Adrenal gland (tissue), 12 donors: Measurements from ENCODE around the gene STK24. TPM values are rescaled to one million over a fixed set of nuclear protein-coding genes. Genes with fewer than 3 reads are reported as not detected.
A peak's percentile ranks its signal among the peaks of the same experiment; 100 is the strongest.

Source experiments
- DNase-seq, 7 donors: peaks; one replicate each; pipeline ENCODE4 v3.0.0-alpha.2; 2019 to 2020
- H3K27ac ChIP-seq, 5 donors: fragments of 200-600 bp; sonication (generic) in 4 of 5; 1 replicate in 3 of 5; 2 replicates in 2 of 5; pipeline versions ENCODE4 v1.5.1 to v1.8.0; 2016 to 2020; ENCODE audit warnings: mild to moderate bottlenecking in 1 of 5
- H3K27me3 ChIP-seq: fragments of 200-600 bp; 2 replicates; pipeline ENCODE4 v1.8.0; 2021
- H3K36me3 ChIP-seq, 2 donors: fragments of 200-600 bp; replicated peaks in 1 of 2; 1 replicate in 1 of 2; 2 replicates in 1 of 2; pipeline versions ENCODE4 v1.5.1 to v1.8.0; 2018 to 2022
- H3K4me1 ChIP-seq, 2 donors: fragments of 200-600 bp; replicated peaks in 1 of 2; 1 replicate in 1 of 2; 2 replicates in 1 of 2; pipeline versions ENCODE4 v1.5.1 to v1.8.0; 2018 to 2021
- H3K4me3 ChIP-seq, 4 donors: fragments of 200-600 bp; sonication (generic) in 3 of 4; one replicate each; pipeline ENCODE4 v1.5.1; 2016 to 2018
- H3K9me3 ChIP-seq, 3 donors: fragments of 200-600 bp; sonication (generic) in 1 of 3; replicated peaks in 1 of 3; 1 replicate in 2 of 3; 2 replicates in 1 of 3; pipeline versions ENCODE4 v1.5.1 to v1.8.0; 2016 to 2021
- CTCF ChIP-seq, 6 experiments: fragments of 450-650 bp in 4 of 6; fragments of 200-600 bp in 2 of 6; sonication (generic) in 1 of 6; IDR thresholded peaks; 1 replicate in 5 of 6; 2 replicates in 1 of 6; pipeline versions ENCODE4 v1.5.1 to v1.8.0; 2016 to 2021; ENCODE audit warnings: antibody characterized with exemption in 6 of 6, mild to moderate bottlenecking in 2 of 6, moderate library complexity in 1 of 6
- POLR2A ChIP-seq, 2 donors: fragments of 450-650 bp; IDR thresholded peaks; one replicate each; pipeline ENCODE4 v1.6.1; 2017; ENCODE audit warnings: antibody characterized with exemption in 2 of 2, mild to moderate bottlenecking in 2 of 2, moderate library complexity in 1 of 2
- WGBS, 4 donors: extraction: QIAGEN DNeasy Blood & Tissue Kit in 2 of 4; methylation state at CpG; one replicate each; pipeline versions ENCODE4 v1.1.5 to v1.1.7; 2013 to 2017; 5-methylcytosine and 5-hydroxymethylcytosine counted together
- intact Hi-C, 2 donors: fragments of 100-400 bp; cut with DNase I; formaldehyde crosslinking; loops; one replicate each; pipeline versions ENCODE4 v1.14.1 to v1.15.0; 2022 to 2023
- polyA plus RNA-seq, 3 donors: library from polyadenylated mRNA; stranded (reverse); fragments of 200-250 nt in 2 of 3; fragments of 350-450 nt in 1 of 3; fragmentation: Illumina TruSeq in 1 of 3; extraction: RNeasy Lipid Tissue Mini Kit (QIAGEN cat#74804) in 1 of 3; gene quantifications; one replicate each; pipeline ENCODE4 v1.2.3, GENCODE V29; 2013 to 2014
- total RNA-seq, 9 donors: library from RNA; depleted of rRNA in 4 of 9; stranded (reverse); fragments of >200 nt in 4 of 9; fragments of 120-200 nt in 1 of 9; fragmentation: NEBNext Ultra II Directional in 1 of 9; extraction: Animal tissue kit (Norgen Biotek cat#: 25700) in 1 of 9; gene quantifications; one replicate each; pipeline versions ENCODE4 v1.1.0 to v1.2.4, GENCODE V29; 2013 to 2023
- donor health status: healthy with polysubstance abuse.
- donor health status: Bipolar disorder and iron deficiency.
- donor health status: DM: yes; HTN: yes; CAD: no.
- donor health status: DM: no; HTN: no; CAD: no.
- donor health status: DM: no; HTN: no; CAD: no.
- donor health status: DM: yes; HTN: yes; CAD: no.

STK24 gene
- total and polyA plus RNA-seq, 12 donors: 17.7 to 72.2 (median 56.0) TPM

GRCh38 chr13:98411617-98412265 lies 165.2 kb downstream of the STK24 start:
- DNase-seq: peak; percentile 45 to 72 (median 64)
- Histone ChIP-seq H3K36me3 (peaks cover 0 to 9% of the 10 kb centered on the region in 2 donors), H3K4me1 (no peaks in the 10 kb centered on the region), H3K4me3 (peak overlapping the region in 1 of 4 donors; percentile 42), H3K27ac (peak overlapping the region in 2 of 5 donors; percentile 59 to 80), H3K27me3 (no peaks in the 10 kb centered on the region), H3K9me3 (no peaks in the 10 kb centered on the region)
- TF ChIP-seq POLR2A (IDR thresholded peaks at IDR 0.05) (peak in 1 of 2 donors; percentile 50), CTCF (IDR thresholded peaks at IDR 0.05) (no peak)
- intact Hi-C loops: no loop called here
- WGBS, 4 donors: 56 to 61% (median 57%) methylated on average over 15 to 16 of the region's 16 CpGs

- intact Hi-C loops: no loop called here
- peaks cover 0 to 9% of the 10 kb centered on the region in 2 donors for H3K36me3 ChIP-seq
- 64 to 90% (median 84%) methylated on average over 5 of the region's 5 CpGs for WGBS, 4 donors
Measured at GRCh38 chr13:98411013-98411412, 165.9 kb downstream of the STK24 start.

GRCh38 chr13:98410612-98411011 lies 166.3 kb downstream of the STK24 start:
- no peak for TF ChIP-seq POLR2A (IDR thresholded peaks at IDR 0.05)
- H3K27ac ChIP-seq: no peak overlapping the region
- H3K9me3 ChIP-seq: no peaks in the 10 kb centered on the region
- H3K4me3 ChIP-seq: no peak overlapping the region
- no peak for DNase-seq
- intact Hi-C loops: no loop called here
- H3K4me1 ChIP-seq: no peaks in the 10 kb centered on the region
- 90 to 95% (median 93%) methylated on average over 11 of the region's 11 CpGs for WGBS, 4 donors
- peaks cover 0 to 9% of the 10 kb centered on the region in 2 donors for H3K36me3 ChIP-seq
- no peaks in the 10 kb centered on the region for H3K27me3 ChIP-seq

More at GRCh38 chr13:98411013-98411412, 165.9 kb downstream of the STK24 start:
- peak overlapping the region in 2 of 5 donors; percentile 59 to 73 for H3K27ac ChIP-seq
- TF ChIP-seq CTCF (IDR thresholded peaks at IDR 0.05) (no peak), POLR2A (IDR thresholded peaks at IDR 0.05) (no peak)
- no peaks in the 10 kb centered on the region for H3K9me3 ChIP-seq
- H3K27me3 ChIP-seq: no peaks in the 10 kb centered on the region
- DNase-seq: no peak
- H3K4me1 ChIP-seq: no peaks in the 10 kb centered on the region
- no peak overlapping the region for H3K4me3 ChIP-seq

GRCh38 chr13:98409281-98409680 lies 167.6 kb downstream of the STK24 start:
- Histone ChIP-seq H3K36me3 (no peaks in the 10 kb centered on the region), H3K4me3 (no peak overlapping the region), H3K27me3 (no peaks in the 10 kb centered on the region), H3K27ac (no peak overlapping the region), H3K9me3 (no peaks in the 10 kb centered on the region), H3K4me1 (no peaks in the 10 kb centered on the region)
- DNase-seq: no peak
- intact Hi-C loops: no loop called here
- 93 to 95% (median 93%) methylated on average over 13 of the region's 13 CpGs for WGBS, 4 donors
- no peak for TF ChIP-seq CTCF (IDR thresholded peaks at IDR 0.05)
- no peak for TF ChIP-seq POLR2A (IDR thresholded peaks at IDR 0.05)

GRCh38 chr13:98407575-98407974 lies 169.3 kb downstream of the STK24 start:
- H3K9me3 ChIP-seq: no peaks in the 10 kb centered on the region
- no peak overlapping the region for H3K4me3 ChIP-seq
- intact Hi-C loops: no loop called here
- H3K27me3 ChIP-seq: no peaks in the 10 kb centered on the region
- H3K36me3 ChIP-seq: no peaks in the 10 kb centered on the region
- H3K4me1 ChIP-seq: peaks cover 0 to 2% of the 10 kb centered on the region in 2 donors
- DNase-seq: no peak
- WGBS, 4 donors: 93 to 98% (median 94%) methylated on average over 4 of the region's 4 CpGs
- no peak overlapping the region for H3K27ac ChIP-seq
- no peak for TF ChIP-seq CTCF (IDR thresholded peaks at IDR 0.05)
- no peak for TF ChIP-seq POLR2A (IDR thresholded peaks at IDR 0.05)
